Glutamatergic neuron (in vitro differentiated cells): ENCODE measurements around the gene GABRB1. TPM values are rescaled to one million over a fixed set of nuclear protein-coding genes. Genes with fewer than 3 reads are reported as not detected.

Experiments
- DNase-seq: peaks from one replicate; pipeline ENCODE4 v3.0.0; 2022
- H3K27ac Mint-ChIP-seq: one replicate; pipeline ENCODE4 v1.8.0; 2020; ENCODE audit warnings: mild to moderate bottlenecking, mixed read lengths, inconsistent platforms; ENCODE audit not compliant: unreplicated experiment
- H3K27me3 Mint-ChIP-seq: one replicate; pipeline ENCODE4 v1.8.0; 2020; ENCODE audit warnings: mild to moderate bottlenecking, moderate library complexity, mixed read lengths, inconsistent platforms; ENCODE audit not compliant: unreplicated experiment
- H3K36me3 Mint-ChIP-seq: one replicate; pipeline ENCODE4 v1.8.0; 2020; ENCODE audit warnings: mild to moderate bottlenecking, mixed read lengths, inconsistent platforms; ENCODE audit not compliant: unreplicated experiment
- H3K4me1 Mint-ChIP-seq: one replicate; pipeline ENCODE4 v1.8.0; 2020; ENCODE audit warnings: mild to moderate bottlenecking, low read depth, mixed read lengths, inconsistent platforms; ENCODE audit not compliant: unreplicated experiment
- H3K4me3 Mint-ChIP-seq: one replicate; pipeline ENCODE4 v1.8.0; 2020; ENCODE audit warnings: mild to moderate bottlenecking, mixed read lengths, inconsistent platforms; ENCODE audit not compliant: unreplicated experiment
- H3K9me3 Mint-ChIP-seq: one replicate; pipeline ENCODE4 v1.8.0; 2020; ENCODE audit warnings: mild to moderate bottlenecking, moderate library complexity, mixed read lengths, inconsistent platforms; ENCODE audit not compliant: unreplicated experiment
- CTCF ChIP-seq: fragments of 200-600 bp; sonication (generic); IDR thresholded peaks from one replicate; pipeline ENCODE4 v1.5.0; 2021; ENCODE audit not compliant: partially characterized antibody, unreplicated experiment
- total RNA-seq: library from RNA; stranded (reverse); fragmentation: NEBNext Ultra II Directional; extraction: Animal tissue kit (Norgen Biotek cat#: 25700); gene quantifications from one replicate; pipeline ENCODE4 v1.2.1, GENCODE V29; 2021; ENCODE audit not compliant: unreplicated experiment

GABRB1 gene
- total RNA-seq, 1 donor from 2014 or later: 4.9 TPM

- no peak overlapping the region for H3K27ac Mint-ChIP-seq
- H3K27me3 Mint-ChIP-seq: no peaks in the 10 kb centered on the region
- no peaks in the 10 kb centered on the region for H3K36me3 Mint-ChIP-seq
- H3K4me3 Mint-ChIP-seq: no peak overlapping the region
- H3K9me3 Mint-ChIP-seq: no peaks in the 10 kb centered on the region
- DNase-seq: no peak
- H3K4me1 Mint-ChIP-seq: peaks cover 10% of the 10 kb centered on the region
- TF ChIP-seq CTCF: no peak
These were observed 277.8 kb downstream of the GABRB1 start for GRCh38 chr4:47309165-47309564.

- no peak overlapping the region for H3K27ac Mint-ChIP-seq
- peaks cover 2% of the 10 kb centered on the region for H3K4me1 Mint-ChIP-seq
- DNase-seq: no peak
- no peak overlapping the region for H3K4me3 Mint-ChIP-seq
- H3K27me3 Mint-ChIP-seq: no peaks in the 10 kb centered on the region
- TF ChIP-seq CTCF: no peak
- H3K36me3 Mint-ChIP-seq: no peaks in the 10 kb centered on the region
- H3K9me3 Mint-ChIP-seq: no peaks in the 10 kb centered on the region
These were observed 280.8 kb downstream of the GABRB1 start for GRCh38 chr4:47312170-47312569.

- H3K36me3 Mint-ChIP-seq: no peaks in the 10 kb centered on the region
- no peaks in the 10 kb centered on the region for H3K27me3 Mint-ChIP-seq
- no peak for TF ChIP-seq CTCF
- peaks cover 2% of the 10 kb centered on the region for H3K4me1 Mint-ChIP-seq
- H3K27ac Mint-ChIP-seq: no peak overlapping the region
- no peak overlapping the region for H3K4me3 Mint-ChIP-seq
- no peaks in the 10 kb centered on the region for H3K9me3 Mint-ChIP-seq
- DNase-seq: no peak
These were observed 282.0 kb downstream of the GABRB1 start for GRCh38 chr4:47313384-47313783.

GRCh38 chr4:47315346-47315745, 284.0 kb downstream of the GABRB1 start:
- Mint-ChIP-seq H3K4me1 (peaks cover 2% of the 10 kb centered on the region), H3K4me3 (no peak overlapping the region)
- no peak for TF ChIP-seq CTCF

GRCh38 chr4:47326025-47326424, 294.7 kb downstream of the GABRB1 start:
- Mint-ChIP-seq H3K36me3 (no peaks in the 10 kb centered on the region), H3K4me3 (no peak overlapping the region), H3K27ac (no peak overlapping the region), H3K4me1 (no peaks in the 10 kb centered on the region), H3K9me3 (no peaks in the 10 kb centered on the region), H3K27me3 (peaks cover 1% of the 10 kb centered on the region)
- no peak for TF ChIP-seq CTCF
- DNase-seq: no peak

More at GRCh38 chr4:47315346-47315745, 284.0 kb downstream of the GABRB1 start:
- H3K36me3 Mint-ChIP-seq: no peaks in the 10 kb centered on the region
- no peak for DNase-seq
- H3K27me3 Mint-ChIP-seq: no peaks in the 10 kb centered on the region
- no peaks in the 10 kb centered on the region for H3K9me3 Mint-ChIP-seq
- H3K27ac Mint-ChIP-seq: no peak overlapping the region
